ENCODE results near the gene ISLR. TPM values are rescaled to one million over a fixed set of nuclear protein-coding genes. Genes with fewer than 3 reads are reported as not detected.

The ISLR gene
- polyA plus RNA-seq, 1 donor (not counting 4 experiments of a cell fraction or from before 2014, with no cell fraction given) = not detected

DNA sequence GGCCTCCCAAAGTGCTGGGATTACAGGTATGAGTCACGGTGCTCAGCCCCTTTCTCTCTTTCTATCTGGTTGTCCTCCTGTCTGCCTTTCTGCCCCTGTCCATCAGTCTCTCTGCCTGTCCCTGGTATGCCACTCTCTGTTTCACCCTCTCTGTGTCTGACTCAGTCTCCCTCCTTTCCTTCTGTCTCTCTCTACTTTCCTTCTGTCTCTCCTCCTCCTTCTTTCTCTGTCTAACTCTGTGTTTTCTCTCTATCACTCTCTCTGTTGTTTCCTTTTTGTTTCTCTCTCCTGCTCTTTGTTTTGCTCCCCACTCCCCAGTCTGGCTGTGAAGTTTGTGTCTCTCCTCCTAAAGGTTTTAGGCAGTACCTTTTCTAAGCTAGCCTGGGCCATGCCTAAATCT is 38.1 kb downstream of the ISLR start:
- no peak for DNase-seq (ENCODE audit: low read depth, low spot score)
- no peak overlapping the region for H2AFZ ChIP-seq (ENCODE audit: control insufficient read depth, low read length)
- peaks cover 48% of the 10 kb centered on the region for H3K27me3 ChIP-seq (ENCODE audit: control insufficient read depth, extremely low read depth, insufficient read depth, low read length)
- H3K4me3 ChIP-seq (ENCODE audit: control insufficient read depth in 2 of 3, extremely low read depth in 1 of 3, insufficient read depth in 2 of 3, low read depth in 1 of 3, low read length in 3 of 3) = no peak overlapping the region
- no peaks in the 10 kb centered on the region for H3K36me3 ChIP-seq (ENCODE audit: control insufficient read depth in 2 of 2, extremely low read depth in 1 of 2, insufficient read depth in 2 of 2, low read length in 2 of 2)
- no peaks in the 10 kb centered on the region for H3K79me2 ChIP-seq (ENCODE audit: control insufficient read depth, insufficient read depth, low read length)
- H3K4me2 ChIP-seq (ENCODE audit: control insufficient read depth, extremely low read depth, insufficient read depth, low read depth, low read length) = no peak overlapping the region
- H3K9me3 ChIP-seq (ENCODE audit: control insufficient read depth, low read depth, low read length) = no peaks in the 10 kb centered on the region
- no peak overlapping the region for H3K9ac ChIP-seq (ENCODE audit: control insufficient read depth, extremely low read depth, insufficient read depth, low read length)
- H4K20me1 ChIP-seq (ENCODE audit: control insufficient read depth, extremely low read depth, insufficient read depth, low read length) = no peaks in the 10 kb centered on the region
- TF ChIP-seq, protein P1, sequence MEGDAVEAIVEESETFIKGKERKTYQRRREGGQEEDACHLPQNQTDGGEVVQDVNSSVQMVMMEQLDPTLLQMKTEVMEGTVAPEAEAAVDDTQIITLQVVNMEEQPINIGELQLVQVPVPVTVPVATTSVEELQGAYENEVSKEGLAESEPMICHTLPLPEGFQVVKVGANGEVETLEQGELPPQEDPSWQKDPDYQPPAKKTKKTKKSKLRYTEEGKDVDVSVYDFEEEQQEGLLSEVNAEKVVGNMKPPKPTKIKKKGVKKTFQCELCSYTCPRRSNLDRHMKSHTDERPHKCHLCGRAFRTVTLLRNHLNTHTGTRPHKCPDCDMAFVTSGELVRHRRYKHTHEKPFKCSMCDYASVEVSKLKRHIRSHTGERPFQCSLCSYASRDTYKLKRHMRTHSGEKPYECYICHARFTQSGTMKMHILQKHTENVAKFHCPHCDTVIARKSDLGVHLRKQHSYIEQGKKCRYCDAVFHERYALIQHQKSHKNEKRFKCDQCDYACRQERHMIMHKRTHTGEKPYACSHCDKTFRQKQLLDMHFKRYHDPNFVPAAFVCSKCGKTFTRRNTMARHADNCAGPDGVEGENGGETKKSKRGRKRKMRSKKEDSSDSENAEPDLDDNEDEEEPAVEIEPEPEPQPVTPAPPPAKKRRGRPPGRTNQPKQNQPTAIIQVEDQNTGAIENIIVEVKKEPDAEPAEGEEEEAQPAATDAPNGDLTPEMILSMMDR (optimal IDR thresholded peaks at IDR 0.05 in 1 of 3, IDR thresholded peaks at IDR 0.05 in 1 of 3, conservative IDR thresholded peaks at IDR 0.05 in 1 of 3; ENCODE audit: extremely low read depth in 1 of 3, insufficient read depth in 2 of 3, low read length in 3 of 3) = no peak
- TF ChIP-seq EZH2 (IDR thresholded peaks at IDR 0.05; ENCODE audit: low read length) = no peak
- no peaks in the 10 kb centered on the region for H3K9me1 ChIP-seq (ENCODE audit: control insufficient read depth, extremely low read depth, insufficient read depth, low read length)
- H3K4me1 ChIP-seq (ENCODE audit: control insufficient read depth, extremely low read depth, insufficient read depth, low read length) = peaks cover 5% of the 10 kb centered on the region
- dilution Hi-C loops (cut with MboI; ENCODE audit: extremely low pct_ligation_motif_present, low sequenced_read_pairs) = no loop called here
- no peak overlapping the region for H3K27ac ChIP-seq (ENCODE audit: control insufficient read depth, insufficient read depth, low read length)
- no peak for FAIRE-seq

DNA sequence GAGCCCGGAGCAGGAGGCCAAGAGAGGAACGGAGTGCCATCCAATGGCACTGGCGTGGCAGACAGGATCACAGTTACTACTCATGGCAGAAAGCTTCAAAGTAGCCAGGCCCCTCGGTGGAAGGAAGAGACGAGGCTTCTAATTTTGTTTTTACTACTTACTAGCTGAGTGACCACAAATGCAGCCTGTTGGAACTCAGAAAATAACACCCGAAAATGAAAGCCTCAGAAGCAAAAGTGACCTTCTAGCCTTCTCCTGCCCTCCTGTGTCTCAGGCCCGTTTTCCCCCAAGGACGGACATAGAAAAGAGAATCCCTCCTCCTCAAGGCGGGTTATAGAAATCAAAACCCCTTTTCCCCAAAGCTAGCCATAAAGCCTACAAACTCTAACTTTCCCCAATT is 39.0 kb downstream of the ISLR start:
- dilution Hi-C loops (cut with MboI; ENCODE audit: extremely low pct_ligation_motif_present, low sequenced_read_pairs) = no loop called here
- Histone ChIP-seq H3K27me3 (ENCODE audit: control insufficient read depth, extremely low read depth, insufficient read depth, low read length) (peaks cover 42% of the 10 kb centered on the region), H3K9me3 (ENCODE audit: control insufficient read depth, low read depth, low read length) (no peaks in the 10 kb centered on the region), H3K9ac (ENCODE audit: control insufficient read depth, extremely low read depth, insufficient read depth, low read length) (no peak overlapping the region), H2AFZ (ENCODE audit: control insufficient read depth, low read length) (no peak overlapping the region), H3K36me3 (ENCODE audit: control insufficient read depth in 2 of 2, extremely low read depth in 1 of 2, insufficient read depth in 2 of 2, low read length in 2 of 2) (no peaks in the 10 kb centered on the region), H3K4me2 (ENCODE audit: control insufficient read depth, extremely low read depth, insufficient read depth, low read depth, low read length) (no peak overlapping the region), H3K9me1 (ENCODE audit: control insufficient read depth, extremely low read depth, insufficient read depth, low read length) (no peaks in the 10 kb centered on the region), H3K4me3 (ENCODE audit: control insufficient read depth in 2 of 3, extremely low read depth in 1 of 3, insufficient read depth in 2 of 3, low read depth in 1 of 3, low read length in 3 of 3) (no peak overlapping the region), H3K4me1 (ENCODE audit: control insufficient read depth, extremely low read depth, insufficient read depth, low read length) (peaks cover 5% of the 10 kb centered on the region), H4K20me1 (ENCODE audit: control insufficient read depth, extremely low read depth, insufficient read depth, low read length) (no peaks in the 10 kb centered on the region), H3K79me2 (ENCODE audit: control insufficient read depth, insufficient read depth, low read length) (no peaks in the 10 kb centered on the region), H3K27ac (ENCODE audit: control insufficient read depth, insufficient read depth, low read length) (no peak overlapping the region)
- TF ChIP-seq EZH2 (IDR thresholded peaks at IDR 0.05; ENCODE audit: low read length) = no peak
- DNase-seq (ENCODE audit: low read depth, low spot score) = no peak
- no peak for FAIRE-seq

DNA sequence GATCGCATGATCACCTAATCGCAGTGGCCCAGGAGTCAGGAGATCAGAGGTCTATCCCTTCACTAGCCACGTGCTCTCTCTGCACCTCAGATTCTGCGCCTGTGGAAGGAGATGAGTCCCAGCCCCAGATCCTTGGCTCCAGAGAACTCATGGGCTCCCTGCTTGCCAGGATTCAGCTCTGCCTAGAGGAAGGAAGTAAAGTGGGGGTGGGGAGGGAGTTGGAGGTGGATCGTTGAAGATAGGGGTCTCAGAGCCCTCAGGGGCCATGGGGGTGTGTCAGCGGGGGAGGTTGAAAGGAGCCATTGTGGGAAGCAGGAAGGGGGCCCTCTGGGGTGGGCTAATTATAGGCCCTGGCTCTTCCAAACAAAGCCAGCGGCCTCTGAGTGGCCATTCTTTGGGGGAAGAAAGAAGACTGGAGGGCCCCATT is 40.4 kb downstream of the ISLR start:
- Histone ChIP-seq H3K4me1 (ENCODE audit: control insufficient read depth, extremely low read depth, insufficient read depth, low read length) (peaks cover 5% of the 10 kb centered on the region), H3K9me1 (ENCODE audit: control insufficient read depth, extremely low read depth, insufficient read depth, low read length) (no peaks in the 10 kb centered on the region), H3K27me3 (ENCODE audit: control insufficient read depth, extremely low read depth, insufficient read depth, low read length) (peaks cover 34% of the 10 kb centered on the region), H3K27ac (ENCODE audit: control insufficient read depth, insufficient read depth, low read length) (no peak overlapping the region), H3K4me3 (ENCODE audit: control insufficient read depth in 2 of 3, extremely low read depth in 1 of 3, insufficient read depth in 2 of 3, low read depth in 1 of 3, low read length in 3 of 3) (no peak overlapping the region), H3K4me2 (ENCODE audit: control insufficient read depth, extremely low read depth, insufficient read depth, low read depth, low read length) (no peak overlapping the region), H2AFZ (ENCODE audit: control insufficient read depth, low read length) (no peak overlapping the region), H3K36me3 (ENCODE audit: control insufficient read depth in 2 of 2, extremely low read depth in 1 of 2, insufficient read depth in 2 of 2, low read length in 2 of 2) (no peaks in the 10 kb centered on the region), H4K20me1 (ENCODE audit: control insufficient read depth, extremely low read depth, insufficient read depth, low read length) (no peaks in the 10 kb centered on the region), H3K9me3 (ENCODE audit: control insufficient read depth, low read depth, low read length) (no peaks in the 10 kb centered on the region), H3K9ac (ENCODE audit: control insufficient read depth, extremely low read depth, insufficient read depth, low read length) (no peak overlapping the region), H3K79me2 (ENCODE audit: control insufficient read depth, insufficient read depth, low read length) (no peaks in the 10 kb centered on the region)
- TF ChIP-seq EZH2 (IDR thresholded peaks at IDR 0.05; ENCODE audit: low read length) = no peak
- TF ChIP-seq, protein P1 (optimal IDR thresholded peaks at IDR 0.05 in 1 of 3, IDR thresholded peaks at IDR 0.05 in 1 of 3, conservative IDR thresholded peaks at IDR 0.05 in 1 of 3; ENCODE audit: extremely low read depth in 1 of 3, insufficient read depth in 2 of 3, low read length in 3 of 3) = no peak
- dilution Hi-C loops (cut with MboI; ENCODE audit: extremely low pct_ligation_motif_present, low sequenced_read_pairs) = no loop called here
- DNase-seq (ENCODE audit: low read depth, low spot score) (no peak), FAIRE-seq (no peak)

Data from keratinocyte (primary cell).